Karpas-422 (cell line): ENCODE results near the gene AHSP. TPM values are rescaled to one million over a fixed set of nuclear protein-coding genes. Genes with fewer than 3 reads are reported as not detected.
"Not testable (repeated sequence)": the region's sequence is repeated elsewhere in the genome, so short reads cannot be mapped to it uniquely, and the experiment has no call there.

Experiments used
- DNase-seq: peaks from one replicate; pipeline ENCODE4 v3.0.0-alpha.2; 2015
- H2AFZ ChIP-seq: fragments of 200-600 bp; sonication (generic); 2 replicates; pipeline ENCODE4 v1.6.1; 2014; ENCODE audit warnings: antibody characterized with exemption, low read length, mixed read lengths
- H3K27ac ChIP-seq: fragments of 200-600 bp; sonication (generic); 2 replicates; pipeline ENCODE4 v1.5.1; 2014; ENCODE audit warnings: mild to moderate bottlenecking, low read length, moderate library complexity
- H3K27me3 ChIP-seq: fragments of 200-600 bp; sonication (generic); 2 replicates; pipeline ENCODE4 v1.6.1; 2014; ENCODE audit warnings: low read length, mixed read lengths
- H3K36me3 ChIP-seq: fragments of 200-600 bp; sonication (generic); 2 replicates; pipeline ENCODE4 v1.6.1; 2014; ENCODE audit warnings: low read length, mixed read lengths; ENCODE audit not compliant: insufficient read depth
- H3K4me1 ChIP-seq: fragments of 200-600 bp; sonication (generic); 2 replicates; pipeline ENCODE4 v1.6.1; 2014; ENCODE audit warnings: mild to moderate bottlenecking, low read length, mixed read lengths
- H3K4me2 ChIP-seq: fragments of 200-600 bp; sonication (generic); 2 replicates; pipeline ENCODE4 v1.6.1; 2014; ENCODE audit warnings: low read length, low read depth, mild to moderate bottlenecking; ENCODE audit not compliant: poor library complexity, severe bottlenecking
- H3K4me3 ChIP-seq: fragments of 200-600 bp; sonication (generic); 2 replicates; pipeline ENCODE4 v1.5.1; 2014; ENCODE audit warnings: mild to moderate bottlenecking, antibody characterized with exemption, low read length, mixed read lengths
- H3K79me2 ChIP-seq: fragments of 200-600 bp; sonication (generic); 2 replicates; pipeline ENCODE4 v1.6.1; 2014; ENCODE audit warnings: mild to moderate bottlenecking, low read length, mixed read lengths
- H3K9ac ChIP-seq: fragments of 200-600 bp; sonication (generic); 2 replicates; pipeline ENCODE4 v1.6.0; 2014; ENCODE audit warnings: low read length
- H3K9me2 ChIP-seq: fragments of 200-600 bp; sonication (generic), shearing (Covaris generic); replicated peaks from 2 replicates; pipeline ENCODE4 v1.6.0; 2014; ENCODE audit warnings: mild to moderate bottlenecking, low read length, moderate library complexity; ENCODE audit not compliant: insufficient read depth
- H3K9me3 ChIP-seq: fragments of 300-700, 200-600 bp; sonication (generic); 2 replicates; pipeline ENCODE4 v1.6.1; 2014; ENCODE audit warnings: low read length, mixed read lengths
- H4K20me1 ChIP-seq: fragments of 200-600 bp; sonication (generic); 2 replicates; pipeline ENCODE4 v1.6.1; 2014; ENCODE audit warnings: mild to moderate bottlenecking, antibody characterized with exemption, low read length, low read depth; ENCODE audit not compliant: insufficient read depth
- total RNA-seq: library from RNA; depleted of rRNA; stranded (reverse); fragments of >200 nt; shearing (Covaris generic); gene quantifications from 2 replicates; pipeline ENCODE4 v1.2.3, GENCODE V29; 2014; ENCODE audit warnings: low replicate concordance; rRNA removed

Gene AHSP
- not detected in 2 replicates for total RNA-seq

GRCh38 chr16:31527734-31528274 lies at the start of gene AHSP:
TSS of gene AHSP (plus strand) at chr16:31527900. CDS start at chr16:31528140, 240 bp downstream.
- H4K20me1 ChIP-seq: no peaks in the 10 kb centered on the region
- H3K9me2 ChIP-seq: no peaks in the 10 kb centered on the region
- no peaks in the 10 kb centered on the region for H3K27me3 ChIP-seq
- no peak within 1 kb of the TSS for H2AFZ ChIP-seq
- no peaks in the 10 kb centered on the region for H3K9me3 ChIP-seq
- DNase-seq: no peak
- H3K4me1 ChIP-seq: no peaks in the 10 kb centered on the region
- no peak within 1 kb of the TSS for H3K4me2 ChIP-seq
- H3K36me3 ChIP-seq: no peaks in the 10 kb centered on the region
- no peak within 1 kb of the TSS for H3K9ac ChIP-seq
- no peak within 1 kb of the TSS for H3K4me3 ChIP-seq
- H3K79me2 ChIP-seq: no peaks in the 10 kb centered on the region
- no peak within 1 kb of the TSS for H3K27ac ChIP-seq

GRCh38 chr16:31478956-31479355 lies 48.7 kb upstream of the AHSP start:
- H3K9me2 ChIP-seq: no peaks in the 10 kb centered on the region
- no peak overlapping the region for H3K4me3 ChIP-seq
- no peak overlapping the region for H2AFZ ChIP-seq
- no peaks in the 10 kb centered on the region for H3K9me3 ChIP-seq
- DNase-seq: no peak
- H3K36me3 ChIP-seq: no peaks in the 10 kb centered on the region
- no peaks in the 10 kb centered on the region for H3K4me1 ChIP-seq
- H3K79me2 ChIP-seq: no peaks in the 10 kb centered on the region
- H3K27me3 ChIP-seq: no peaks in the 10 kb centered on the region
- H3K9ac ChIP-seq: no peak overlapping the region
- H4K20me1 ChIP-seq: no peaks in the 10 kb centered on the region
- no peak overlapping the region for H3K4me2 ChIP-seq
- H3K27ac ChIP-seq: no peak overlapping the region

GRCh38 chr16:31479751-31480150 lies 47.9 kb upstream of the AHSP start:
- no peak overlapping the region for H3K9ac ChIP-seq
- no peak overlapping the region for H3K4me2 ChIP-seq
- H3K9me3 ChIP-seq: no peaks in the 10 kb centered on the region
- H3K79me2 ChIP-seq: no peaks in the 10 kb centered on the region
- no peak overlapping the region for H3K4me3 ChIP-seq
- no peaks in the 10 kb centered on the region for H3K36me3 ChIP-seq
- H4K20me1 ChIP-seq: no peaks in the 10 kb centered on the region
- H3K27me3 ChIP-seq: no peaks in the 10 kb centered on the region
- no peak overlapping the region for H3K27ac ChIP-seq
- no peak for DNase-seq
- H3K9me2 ChIP-seq: no peaks in the 10 kb centered on the region
- H3K4me1 ChIP-seq: no peaks in the 10 kb centered on the region
- H2AFZ ChIP-seq: no peak overlapping the region

DNA sequence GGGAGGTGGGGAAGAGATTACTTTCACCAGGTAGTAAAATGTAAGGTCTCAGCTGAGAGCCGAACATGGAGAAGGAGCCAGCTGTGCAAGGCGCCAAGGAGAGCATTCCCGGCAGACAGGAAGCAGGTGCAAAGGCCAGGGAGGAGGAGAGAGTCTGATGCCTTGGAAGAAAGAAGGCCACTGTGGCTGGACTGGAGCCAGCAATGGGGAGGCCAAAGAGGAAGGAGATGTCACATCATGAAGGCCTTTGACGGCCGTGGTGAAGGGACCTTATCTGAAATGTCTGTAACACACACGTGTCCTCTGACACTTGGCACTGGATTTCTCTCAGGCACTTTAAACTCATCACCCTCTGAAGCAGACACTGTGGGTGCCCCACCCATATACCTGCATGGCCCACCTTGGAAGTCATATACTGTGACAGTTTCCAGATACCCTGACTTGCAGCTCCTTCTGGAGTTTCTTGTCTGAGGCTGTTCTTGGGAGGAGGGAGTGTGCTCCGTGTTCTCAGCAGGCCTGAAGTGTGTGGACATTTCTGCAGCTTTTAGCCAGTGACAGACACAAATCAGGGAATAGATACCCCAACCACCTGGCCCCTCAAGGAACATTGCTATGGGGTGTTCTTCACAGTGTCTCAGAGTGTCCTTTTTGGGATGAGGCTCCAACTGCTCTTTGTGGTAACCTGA lies 46.7 kb upstream of the AHSP start:
- Histone ChIP-seq H3K9me3 (no peaks in the 10 kb centered on the region), H3K4me2 (no peak overlapping the region), H4K20me1 (no peaks in the 10 kb centered on the region), H3K9me2 (no peaks in the 10 kb centered on the region), H3K4me1 (no peaks in the 10 kb centered on the region), H3K9ac (no peak overlapping the region), H3K27me3 (no peaks in the 10 kb centered on the region), H3K4me3 (no peak overlapping the region), H3K36me3 (no peaks in the 10 kb centered on the region), H2AFZ (no peak overlapping the region), H3K27ac (no peak overlapping the region), H3K79me2 (no peaks in the 10 kb centered on the region)
- no peak for DNase-seq

- no peaks in the 10 kb centered on the region for H3K36me3 ChIP-seq
- no peak within 1 kb of the TSS for H3K4me3 ChIP-seq
- H3K4me1 ChIP-seq: no peaks in the 10 kb centered on the region
- no peak within 1 kb of the TSS for H3K4me2 ChIP-seq
- no peak for DNase-seq
- H3K27me3 ChIP-seq: no peaks in the 10 kb centered on the region
- H3K9ac ChIP-seq: no peak within 1 kb of the TSS
- H3K9me3 ChIP-seq: no peaks in the 10 kb centered on the region
- no peaks in the 10 kb centered on the region for H3K9me2 ChIP-seq
- no peak within 1 kb of the TSS for H2AFZ ChIP-seq
- no peaks in the 10 kb centered on the region for H4K20me1 ChIP-seq
- H3K27ac ChIP-seq: no peak within 1 kb of the TSS
- no peaks in the 10 kb centered on the region for H3K79me2 ChIP-seq
Measured at GRCh38 chr16:31483081-31483480, 44.6 kb upstream of the AHSP start, which contains the start of gene SLC5A2. TSS of gene SLC5A2 (plus strand) at chr16:31483123. CDS start at chr16:31483137, 14 bp downstream.

DNA sequence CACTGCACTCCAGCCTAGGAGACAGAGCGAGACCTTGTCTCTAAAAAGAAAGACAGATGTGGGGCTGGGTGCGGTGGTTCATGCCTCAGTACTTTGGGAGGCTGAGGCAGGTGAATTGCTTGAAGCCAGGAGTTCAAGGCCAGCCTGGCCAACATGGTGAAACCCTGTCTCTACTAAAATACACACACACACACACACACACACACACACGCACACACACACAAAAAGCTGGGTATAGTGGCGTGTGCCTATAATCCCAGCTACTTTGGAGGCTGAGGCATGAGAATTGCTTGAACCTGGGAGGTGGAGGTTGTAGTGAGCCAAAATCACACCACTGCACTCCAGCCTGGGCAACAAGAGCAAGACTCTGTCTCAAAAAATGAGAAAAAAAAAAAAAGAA lies 43.7 kb upstream of the AHSP start:
- H3K4me1 ChIP-seq, H3K36me3 ChIP-seq, H3K9me2 ChIP-seq: not testable (repeated sequence)

DNA sequence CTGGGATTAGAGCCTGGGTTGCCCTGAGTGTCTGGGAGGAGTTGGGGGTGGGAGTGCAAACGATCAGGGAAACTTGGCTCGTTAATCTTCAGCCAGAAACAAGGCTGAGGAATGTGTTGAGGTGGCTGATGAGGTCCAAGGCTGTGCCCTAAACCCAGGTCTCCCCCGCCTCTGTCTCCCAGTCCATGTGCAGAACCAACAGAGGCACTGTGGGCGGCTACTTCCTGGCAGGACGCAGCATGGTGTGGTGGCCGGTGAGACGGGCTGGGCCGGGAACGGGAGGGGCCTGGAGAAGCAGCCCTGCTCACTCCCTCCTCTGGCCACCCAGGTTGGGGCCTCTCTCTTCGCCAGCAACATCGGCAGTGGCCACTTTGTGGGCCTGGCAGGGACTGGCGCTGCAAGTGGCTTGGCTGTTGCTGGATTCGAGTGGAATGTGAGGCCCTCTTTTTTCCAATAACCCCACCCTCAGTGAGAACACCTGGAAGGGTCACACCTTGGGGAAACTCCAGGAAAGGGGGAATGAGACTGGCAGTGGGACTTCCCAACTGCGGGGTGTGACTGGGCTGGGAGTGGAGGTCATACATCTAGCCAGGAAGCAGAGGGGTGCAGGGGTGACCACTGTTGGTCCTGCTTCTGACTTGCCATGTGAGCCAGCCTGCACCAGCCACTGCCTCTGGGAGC lies 43.1 kb upstream of the AHSP start:
- Histone ChIP-seq H3K27ac (no peak overlapping the region), H3K4me3 (no peak overlapping the region), H3K4me1 (no peaks in the 10 kb centered on the region), H3K9me3 (no peaks in the 10 kb centered on the region), H3K36me3 (no peaks in the 10 kb centered on the region), H3K9ac (no peak overlapping the region), H3K4me2 (no peak overlapping the region), H3K79me2 (no peaks in the 10 kb centered on the region), H4K20me1 (no peaks in the 10 kb centered on the region), H3K9me2 (no peaks in the 10 kb centered on the region), H3K27me3 (no peaks in the 10 kb centered on the region), H2AFZ (no peak overlapping the region)
- no peak for DNase-seq

More for the DNA sequence above, 43.7 kb upstream of the AHSP start:
- H3K27ac ChIP-seq, H3K9ac ChIP-seq, H2AFZ ChIP-seq, H3K4me3 ChIP-seq, H3K27me3 ChIP-seq, DNase-seq, H4K20me1 ChIP-seq, H3K79me2 ChIP-seq, H3K9me3 ChIP-seq, H3K4me2 ChIP-seq: not testable (repeated sequence)

- H3K4me2 ChIP-seq: no peak overlapping the region
- H3K9ac ChIP-seq: no peak overlapping the region
Measured at GRCh38 chr16:31485571-31485970, 42.1 kb upstream of the AHSP start.

More at GRCh38 chr16:31485571-31485970, 42.1 kb upstream of the AHSP start:
- Histone ChIP-seq H3K4me1 (no peaks in the 10 kb centered on the region), H3K36me3 (no peaks in the 10 kb centered on the region), H3K9me2 (no peaks in the 10 kb centered on the region), H3K27me3 (no peaks in the 10 kb centered on the region), H2AFZ (no peak overlapping the region), H3K4me3 (no peak overlapping the region), H4K20me1 (no peaks in the 10 kb centered on the region), H3K79me2 (no peaks in the 10 kb centered on the region), H3K9me3 (no peaks in the 10 kb centered on the region), H3K27ac (no peak overlapping the region)
- no peak for DNase-seq
